ENCODE results near the gene VDR.

VDR gene

DNA sequence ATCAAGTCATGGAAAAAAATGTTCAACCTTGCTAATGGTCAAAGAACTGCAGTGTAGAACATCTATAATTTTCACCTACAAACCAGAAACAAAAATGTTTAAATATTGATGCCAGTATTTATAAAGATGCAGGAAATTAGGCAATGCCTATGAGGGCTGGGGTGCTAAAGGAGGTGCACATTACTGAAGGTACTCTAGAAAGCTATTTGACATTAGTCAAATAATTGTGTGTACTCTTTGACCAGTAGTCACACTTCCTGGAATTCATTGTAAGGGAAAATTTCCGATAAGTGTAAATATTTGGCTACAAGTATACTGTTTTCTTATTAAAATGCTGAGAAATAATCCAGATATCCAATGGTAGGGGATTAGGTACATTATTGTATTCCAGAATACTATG is 48.7 kb downstream of the VDR start:
- Histone ChIP-seq H2AFZ (ENCODE audit: low read length) (no peak overlapping the region), H3K4me2 (ENCODE audit: low read depth, low read length, poor library complexity, severe bottlenecking) (no peak overlapping the region), H3K4me3 (ENCODE audit: low read length, poor library complexity, severe bottlenecking) (no peak overlapping the region), H3K9ac (ENCODE audit: low read depth, low read length, poor library complexity, severe bottlenecking) (no peak overlapping the region), H3K9me2 (replicated peaks; ENCODE audit: low read depth, low read length) (no peaks in the 10 kb centered on the region), H3K4me1 (ENCODE audit: insufficient read depth, low read length, poor library complexity, severe bottlenecking) (no peaks in the 10 kb centered on the region), H3K27me3 (ENCODE audit: insufficient read depth, low read length, poor library complexity, severe bottlenecking) (no peaks in the 10 kb centered on the region), H3K36me3 (ENCODE audit: insufficient read depth, low read length) (no peaks in the 10 kb centered on the region), H3K79me2 (ENCODE audit: insufficient read depth, low read length) (no peaks in the 10 kb centered on the region), H3F3A (ENCODE audit: low read depth) (no peaks in the 10 kb centered on the region), H4K20me1 (ENCODE audit: insufficient read depth, low read length, poor library complexity, severe bottlenecking) (no peaks in the 10 kb centered on the region), H3K9me3 (ENCODE audit: insufficient read depth, low read depth, low read length) (no peaks in the 10 kb centered on the region)
- TF ChIP-seq, protein P1, sequence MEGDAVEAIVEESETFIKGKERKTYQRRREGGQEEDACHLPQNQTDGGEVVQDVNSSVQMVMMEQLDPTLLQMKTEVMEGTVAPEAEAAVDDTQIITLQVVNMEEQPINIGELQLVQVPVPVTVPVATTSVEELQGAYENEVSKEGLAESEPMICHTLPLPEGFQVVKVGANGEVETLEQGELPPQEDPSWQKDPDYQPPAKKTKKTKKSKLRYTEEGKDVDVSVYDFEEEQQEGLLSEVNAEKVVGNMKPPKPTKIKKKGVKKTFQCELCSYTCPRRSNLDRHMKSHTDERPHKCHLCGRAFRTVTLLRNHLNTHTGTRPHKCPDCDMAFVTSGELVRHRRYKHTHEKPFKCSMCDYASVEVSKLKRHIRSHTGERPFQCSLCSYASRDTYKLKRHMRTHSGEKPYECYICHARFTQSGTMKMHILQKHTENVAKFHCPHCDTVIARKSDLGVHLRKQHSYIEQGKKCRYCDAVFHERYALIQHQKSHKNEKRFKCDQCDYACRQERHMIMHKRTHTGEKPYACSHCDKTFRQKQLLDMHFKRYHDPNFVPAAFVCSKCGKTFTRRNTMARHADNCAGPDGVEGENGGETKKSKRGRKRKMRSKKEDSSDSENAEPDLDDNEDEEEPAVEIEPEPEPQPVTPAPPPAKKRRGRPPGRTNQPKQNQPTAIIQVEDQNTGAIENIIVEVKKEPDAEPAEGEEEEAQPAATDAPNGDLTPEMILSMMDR (conservative IDR thresholded peaks at IDR 0.05; ENCODE audit: low read length): no peak
- TF ChIP-seq EZH2phosphoT487 (IDR thresholded peaks at IDR 0.05; ENCODE audit: borderline replicate concordance): no peak

DNA sequence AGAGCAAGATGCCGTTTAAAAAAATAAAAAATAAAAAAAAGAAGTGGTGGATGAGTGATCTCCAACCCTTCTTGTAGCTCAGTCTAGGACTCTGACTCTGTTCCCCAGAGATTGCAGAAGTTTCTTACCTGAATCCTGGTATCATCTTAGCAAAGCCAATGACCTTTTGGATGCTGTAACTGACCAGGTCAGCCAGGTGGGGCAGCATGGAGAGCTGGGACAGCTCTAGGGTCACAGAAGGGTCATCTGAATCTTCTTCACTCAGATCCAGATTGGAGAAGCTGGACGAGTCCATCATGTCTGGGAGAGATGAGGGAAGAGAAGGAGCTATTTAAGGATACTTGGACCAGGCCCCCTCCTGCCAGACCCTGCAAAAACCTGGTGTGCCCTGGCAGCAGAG is 49.3 kb downstream of the VDR start:
- Histone ChIP-seq H3K9me3 (ENCODE audit: insufficient read depth, low read depth, low read length) (no peaks in the 10 kb centered on the region), H3K4me1 (ENCODE audit: insufficient read depth, low read length, poor library complexity, severe bottlenecking) (no peaks in the 10 kb centered on the region), H3K4me2 (ENCODE audit: low read depth, low read length, poor library complexity, severe bottlenecking) (no peak overlapping the region), H2AFZ (ENCODE audit: low read length) (no peak overlapping the region), H3K27me3 (ENCODE audit: insufficient read depth, low read length, poor library complexity, severe bottlenecking) (no peaks in the 10 kb centered on the region), H3K4me3 (ENCODE audit: low read length, poor library complexity, severe bottlenecking) (no peak overlapping the region), H3K36me3 (ENCODE audit: insufficient read depth, low read length) (no peaks in the 10 kb centered on the region), H4K20me1 (ENCODE audit: insufficient read depth, low read length, poor library complexity, severe bottlenecking) (no peaks in the 10 kb centered on the region), H3K9ac (ENCODE audit: low read depth, low read length, poor library complexity, severe bottlenecking) (no peak overlapping the region), H3K79me2 (ENCODE audit: insufficient read depth, low read length) (no peaks in the 10 kb centered on the region), H3F3A (ENCODE audit: low read depth) (no peaks in the 10 kb centered on the region), H3K9me2 (replicated peaks; ENCODE audit: low read depth, low read length) (no peaks in the 10 kb centered on the region)
- TF ChIP-seq, protein P1 (conservative IDR thresholded peaks at IDR 0.05; ENCODE audit: low read length): 0 out of 2 replicates have a peak, but pooled peaks have one; percentile 13
- TF ChIP-seq EZH2phosphoT487 (IDR thresholded peaks at IDR 0.05; ENCODE audit: borderline replicate concordance): no peak

DNA sequence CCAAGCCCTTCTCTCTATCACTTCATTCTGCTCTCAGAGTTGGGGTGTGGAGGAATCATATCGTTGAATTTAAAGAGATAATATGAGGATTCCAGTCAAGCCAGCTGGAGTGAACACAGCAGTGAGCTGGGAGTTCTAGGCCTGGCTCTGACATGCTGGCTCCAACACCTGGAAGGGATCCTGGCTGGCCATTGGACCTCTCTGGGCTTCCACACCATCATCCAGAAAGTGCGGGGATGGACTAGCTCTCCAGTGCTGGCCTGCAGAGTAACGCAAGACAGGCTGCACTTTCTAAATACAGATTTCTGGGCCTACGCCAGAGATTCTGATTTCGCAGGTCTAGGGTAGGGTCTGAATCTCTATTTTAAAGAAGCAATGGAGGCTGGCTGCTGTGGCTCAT is 50.3 kb downstream of the VDR start:
- no peak overlapping the region for H3K9ac ChIP-seq (ENCODE audit: low read depth, low read length, poor library complexity, severe bottlenecking)
- no peaks in the 10 kb centered on the region for H3K9me3 ChIP-seq (ENCODE audit: insufficient read depth, low read depth, low read length)
- H3K36me3 ChIP-seq (ENCODE audit: insufficient read depth, low read length): no peaks in the 10 kb centered on the region
- no peak overlapping the region for H2AFZ ChIP-seq (ENCODE audit: low read length)
- H3K9me2 ChIP-seq (replicated peaks; ENCODE audit: low read depth, low read length): no peaks in the 10 kb centered on the region
- H3K4me3 ChIP-seq (ENCODE audit: low read length, poor library complexity, severe bottlenecking): no peak overlapping the region
- H3K27me3 ChIP-seq (ENCODE audit: insufficient read depth, low read length, poor library complexity, severe bottlenecking): no peaks in the 10 kb centered on the region
- TF ChIP-seq EZH2phosphoT487 (IDR thresholded peaks at IDR 0.05; ENCODE audit: borderline replicate concordance): no peak
- TF ChIP-seq, protein P1 (conservative IDR thresholded peaks at IDR 0.05; ENCODE audit: low read length): no peak
- no peak overlapping the region for H3K4me2 ChIP-seq (ENCODE audit: low read depth, low read length, poor library complexity, severe bottlenecking)
- H3F3A ChIP-seq (ENCODE audit: low read depth): no peaks in the 10 kb centered on the region
- H4K20me1 ChIP-seq (ENCODE audit: insufficient read depth, low read length, poor library complexity, severe bottlenecking): no peaks in the 10 kb centered on the region
- no peaks in the 10 kb centered on the region for H3K79me2 ChIP-seq (ENCODE audit: insufficient read depth, low read length)
- H3K4me1 ChIP-seq (ENCODE audit: insufficient read depth, low read length, poor library complexity, severe bottlenecking): peaks cover under 1% of the 10 kb centered on the region

Measured in Loucy (cell line).